Stimulated activated CD8-positive, alpha-beta memory T cell treated with anti-CD3 and anti-CD28 coated beads, Interleukin-15, amount 100 ng/mL, for 24 hours (primary cell): ENCODE measurements around the gene ZNF804A.

Experiments
- DNase-seq: peaks from one replicate; pipeline ENCODE4 v3.0.0-alpha.2; 2020; ENCODE audit warnings: low read depth

The ZNF804A gene

GRCh38 chr2:184945824-184946223 lies 347.5 kb downstream of the ZNF804A start:
- no peak for DNase-seq

GRCh38 chr2:184956856-184957255 lies 358.5 kb downstream of the ZNF804A start:
- DNase-seq: no peak

GRCh38 chr2:184971546-184972068 lies 373.3 kb downstream of the ZNF804A start:
- no peak for DNase-seq
